Activated CD8-positive, alpha-beta T cell treated with anti-CD3 and anti-CD28 coated beads for 36 hours (primary cell): Measurements from ENCODE around the gene ZMIZ1. TPM values are rescaled to one million over a fixed set of nuclear protein-coding genes. Genes with fewer than 3 reads are reported as not detected.

Source experiments
- ATAC-seq: fragments of 200-7000 bp; cut with Tn5 transposase; one replicate; pipeline ENCODE4 v1.10.0; 2021; ENCODE audit warnings: mild to moderate bottlenecking, moderate library complexity
- CTCF ChIA-PET: fragments of 350-600 bp; sonication (Branson Sonifier 250); formaldehyde crosslinking; loops from one replicate; lab custom pipeline; 2021; ENCODE audit warnings: antibody characterized with exemption; lab: Charles Lee
- POLR2A ChIA-PET: fragments of 350-600 bp; sonication (Branson Sonifier 250); formaldehyde crosslinking; loops from one replicate; lab custom pipeline; 2021; ENCODE audit warnings: antibody characterized with exemption; lab: Charles Lee
- DNase-seq: peaks from one replicate; pipeline ENCODE4 v3.0.0-alpha.2; 2020
- H3K27ac Mint-ChIP-seq: one replicate; pipeline ENCODE4 v1.8.0; 2021; ENCODE audit warnings: mild to moderate bottlenecking, mixed read lengths
- H3K27me3 Mint-ChIP-seq: one replicate; pipeline ENCODE4 v1.8.0; 2021; ENCODE audit warnings: mixed read lengths
- H3K36me3 Mint-ChIP-seq: one replicate; pipeline ENCODE4 v1.8.0; 2021; ENCODE audit warnings: low read depth, mixed read lengths
- H3K4me1 Mint-ChIP-seq: one replicate; pipeline ENCODE4 v1.8.0; 2021; ENCODE audit warnings: low read depth, mixed read lengths
- H3K4me3 Mint-ChIP-seq: one replicate; pipeline ENCODE4 v1.8.0; 2021; ENCODE audit warnings: mild to moderate bottlenecking, moderate library complexity, mixed read lengths
- H3K9me3 Mint-ChIP-seq: one replicate; pipeline ENCODE4 v1.8.0; 2021; ENCODE audit warnings: mixed read lengths
- CTCF ChIP-seq: fragments of 200-600 bp; IDR thresholded peaks from one replicate; pipeline ENCODE4 v1.8.0; 2022; ENCODE audit warnings: antibody characterized with exemption, mild to moderate bottlenecking
- intact Hi-C: fragments of 100-400 bp; cut with micrococcal nuclease; formaldehyde crosslinking; loops from one replicate; pipeline ENCODE4 v1.10.0; 2022
- total RNA-seq, 2 experiments: library from RNA; stranded (reverse); gene quantifications; one replicate each; pipeline ENCODE4 v1.2.3, GENCODE V29; 2021

Gene ZMIZ1
- total RNA-seq, 2 experiments from 2014 or later: 46.5 to 52.2 TPM

GRCh38 chr10:79165070-79165778 lies 96.5 kb downstream of the ZMIZ1 start:
- no peaks in the 10 kb centered on the region for H3K4me1 Mint-ChIP-seq
- intact Hi-C loops: no loop called here
- ChIA-PET CTCF (interaction anchor here (0.9 kb wide), 1 partner anchor 32 kb away, joined by 3 read pairs; no protein-coding TSS in a partner anchor), POLR2A (no interaction called here)
- no peak for DNase-seq
- no peaks in the 10 kb centered on the region for H3K27me3 Mint-ChIP-seq
- H3K27ac Mint-ChIP-seq: no peak overlapping the region
- ATAC-seq: no peak
- no peaks in the 10 kb centered on the region for H3K36me3 Mint-ChIP-seq
- no peak overlapping the region for H3K4me3 Mint-ChIP-seq
- H3K9me3 Mint-ChIP-seq: no peaks in the 10 kb centered on the region
- no peak for TF ChIP-seq CTCF

GRCh38 chr10:79166312-79166721 lies 97.6 kb downstream of the ZMIZ1 start:
- TF ChIP-seq CTCF: no peak
- Mint-ChIP-seq H3K9me3 (no peaks in the 10 kb centered on the region), H3K4me3 (no peak overlapping the region), H3K4me1 (no peaks in the 10 kb centered on the region), H3K27me3 (no peaks in the 10 kb centered on the region), H3K27ac (no peak overlapping the region), H3K36me3 (no peaks in the 10 kb centered on the region)
- ATAC-seq (no peak), DNase-seq (no peak)
- intact Hi-C loops: no loop called here
- POLR2A ChIA-PET: no interaction called here
- CTCF ChIA-PET: no interaction called here

GRCh38 chr10:79166741-79167140 lies 98.0 kb downstream of the ZMIZ1 start:
- Mint-ChIP-seq H3K9me3 (no peaks in the 10 kb centered on the region), H3K27me3 (no peaks in the 10 kb centered on the region), H3K4me3 (no peak overlapping the region), H3K36me3 (no peaks in the 10 kb centered on the region), H3K4me1 (no peaks in the 10 kb centered on the region), H3K27ac (no peak overlapping the region)
- DNase-seq (no peak), ATAC-seq (no peak)
- ChIA-PET CTCF (no interaction called here), POLR2A (no interaction called here)
- intact Hi-C loops: no loop called here
- no peak for TF ChIP-seq CTCF

- no peaks in the 10 kb centered on the region for H3K9me3 Mint-ChIP-seq
- H3K4me1 Mint-ChIP-seq: no peaks in the 10 kb centered on the region
- no peak for ATAC-seq
- CTCF ChIA-PET: no interaction called here
- no peak for DNase-seq
- TF ChIP-seq CTCF: no peak
- H3K27ac Mint-ChIP-seq: no peak overlapping the region
- POLR2A ChIA-PET: no interaction called here
- H3K27me3 Mint-ChIP-seq: no peaks in the 10 kb centered on the region
- no peak overlapping the region for H3K4me3 Mint-ChIP-seq
- intact Hi-C loops: no loop called here
- H3K36me3 Mint-ChIP-seq: no peaks in the 10 kb centered on the region
Measured at GRCh38 chr10:79167537-79167936, 98.8 kb downstream of the ZMIZ1 start.

- no peak for ATAC-seq
- H3K4me3 Mint-ChIP-seq: no peak overlapping the region
- H3K27me3 Mint-ChIP-seq: no peaks in the 10 kb centered on the region
- no peaks in the 10 kb centered on the region for H3K36me3 Mint-ChIP-seq
- H3K4me1 Mint-ChIP-seq: no peaks in the 10 kb centered on the region
- H3K27ac Mint-ChIP-seq: no peak overlapping the region
- ChIA-PET POLR2A (no interaction called here), CTCF (interaction anchor here (3.0 kb wide), 1 partner anchor 27 kb away, joined by 10 read pairs; no protein-coding TSS in a partner anchor)
- intact Hi-C loops: no loop called here
- TF ChIP-seq CTCF: no peak
- H3K9me3 Mint-ChIP-seq: no peaks in the 10 kb centered on the region
- DNase-seq: no peak
Measured at GRCh38 chr10:79168210-79168609, 99.4 kb downstream of the ZMIZ1 start.
